GM10847 (cell line): ENCODE data around the gene IFIT1.

ENCODE experiments used
- POLR2A ChIP-seq: IDR thresholded peaks from 2 replicates; pipeline ENCODE4 v1.6.1; 2011; ENCODE audit not compliant: insufficient read length; ENCODE audit errors: extremely low read depth

The IFIT1 gene

GRCh38 chr10:89391907-89392756 is at the start of gene IFIT1:
TSS of gene IFIT1 (plus strand) at chr10:89392623. CDS start at chr10:89392713, 90 bp downstream.
- no peak for TF ChIP-seq POLR2A

- no peak for TF ChIP-seq POLR2A
Measured at GRCh38 chr10:89343089-89343767, 49.2 kb upstream of the IFIT1 start.

GRCh38 chr10:89344156-89344555 is 48.3 kb upstream of the IFIT1 start:
- no peak for TF ChIP-seq POLR2A

GRCh38 chr10:89345367-89346000 is 46.9 kb upstream of the IFIT1 start:
- no peak for TF ChIP-seq POLR2A

GRCh38 chr10:89346405-89347254 is 45.8 kb upstream of the IFIT1 start:
- no peak for TF ChIP-seq POLR2A

- TF ChIP-seq POLR2A: no peak
Measured at GRCh38 chr10:89347701-89348457, 44.5 kb upstream of the IFIT1 start.

- TF ChIP-seq POLR2A: no peak
Measured at GRCh38 chr10:89348481-89348880, 43.9 kb upstream of the IFIT1 start.

GRCh38 chr10:89348975-89349374 is 43.4 kb upstream of the IFIT1 start:
- TF ChIP-seq POLR2A: no peak

GRCh38 chr10:89351412-89351779 is 41.0 kb upstream of the IFIT1 start:
- TF ChIP-seq POLR2A: no peak

- TF ChIP-seq POLR2A: no peak
Measured at GRCh38 chr10:89351780-89352597, 40.4 kb upstream of the IFIT1 start.

- TF ChIP-seq POLR2A: no peak
Measured at GRCh38 chr10:89352802-89353201, 39.6 kb upstream of the IFIT1 start.

GRCh38 chr10:89355394-89355931 is 37.0 kb upstream of the IFIT1 start:
- TF ChIP-seq POLR2A: no peak

GRCh38 chr10:89357096-89357495 is 35.3 kb upstream of the IFIT1 start:
- no peak for TF ChIP-seq POLR2A
